ENCODE data around the gene NDST1. TPM values are rescaled to one million over a fixed set of nuclear protein-coding genes. Genes with fewer than 3 reads are reported as not detected.

NDST1 gene
- polyA plus RNA-seq, 2 of the 4 experiments (the other 2 are of a cell fraction), result 24.4 to 50.8 TPM

DNA sequence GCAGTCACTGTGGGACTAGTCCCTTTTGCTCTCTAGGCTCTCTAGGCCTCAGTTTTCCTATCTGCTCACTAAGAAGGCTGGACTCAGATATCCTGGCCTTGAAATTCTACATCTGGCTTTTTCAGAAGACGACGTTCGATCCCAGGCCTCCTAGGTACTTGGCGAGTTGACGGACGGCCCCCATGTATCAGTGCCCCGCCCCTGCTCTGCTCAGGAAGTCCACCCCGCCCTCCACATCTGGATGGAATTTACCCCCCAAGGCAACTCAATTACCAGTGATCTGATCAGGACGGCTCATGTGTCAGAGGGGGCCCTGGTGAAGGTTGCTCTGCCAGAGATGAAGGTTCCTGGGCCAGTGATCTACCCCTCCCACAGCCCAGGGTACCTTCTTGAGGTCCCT is 88.4 kb downstream of the NDST1 start:
- H3K27ac ChIP-seq, result no peak overlapping the region
- ATAC-seq (no peak), FAIRE-seq (no peak), DNase-seq (ENCODE audit: low read depth in 1 of 2, low spot score in 1 of 2) (no peak)
- WGBS (ENCODE audit: missing lambda C conversion rate), result 84% methylated on average over 8 of the region's 9 CpGs
- ChIA-PET CTCF (interaction anchor here (0.9 kb wide), 1 partner anchor 20 kb away, joined by 3 read pairs; no protein-coding TSS in a partner anchor), POLR2A (no interaction called here)
- TF ChIP-seq HOXB13 (CRISPR knock-in tag; IDR thresholded peaks at IDR 0.05; ENCODE audit: low read depth) (no peak), RCOR1 (IDR thresholded peaks at IDR 0.05; ENCODE audit: low read depth, low read length) (no peak), ZNF302 (CRISPR knock-in tag; IDR thresholded peaks at IDR 0.05) (no peak), TP53 (CRISPR knock-in tag; IDR thresholded peaks at IDR 0.05) (no peak), HDAC2 (IDR thresholded peaks at IDR 0.05) (no peak), POLR2AphosphoS2 (conservative IDR thresholded peaks at IDR 0.05; ENCODE audit: low read length) (no peak), TFCP2L1 (CRISPR knock-in tag; IDR thresholded peaks at IDR 0.05) (no peak), KDM1A (IDR thresholded peaks at IDR 0.05; ENCODE audit: low read depth) (no peak), NPAS2 (CRISPR knock-in tag; IDR thresholded peaks at IDR 0.05; ENCODE audit: borderline replicate concordance) (no peak), CHD4 (IDR thresholded peaks at IDR 0.05; ENCODE audit: borderline replicate concordance) (no peak), EP300 (IDR thresholded peaks at IDR 0.05) (no peak), EHF (CRISPR knock-in tag; IDR thresholded peaks at IDR 0.05) (no peak), SREBF2 (IDR thresholded peaks at IDR 0.05) (no peak)
- TF ChIP-seq, protein P1, sequence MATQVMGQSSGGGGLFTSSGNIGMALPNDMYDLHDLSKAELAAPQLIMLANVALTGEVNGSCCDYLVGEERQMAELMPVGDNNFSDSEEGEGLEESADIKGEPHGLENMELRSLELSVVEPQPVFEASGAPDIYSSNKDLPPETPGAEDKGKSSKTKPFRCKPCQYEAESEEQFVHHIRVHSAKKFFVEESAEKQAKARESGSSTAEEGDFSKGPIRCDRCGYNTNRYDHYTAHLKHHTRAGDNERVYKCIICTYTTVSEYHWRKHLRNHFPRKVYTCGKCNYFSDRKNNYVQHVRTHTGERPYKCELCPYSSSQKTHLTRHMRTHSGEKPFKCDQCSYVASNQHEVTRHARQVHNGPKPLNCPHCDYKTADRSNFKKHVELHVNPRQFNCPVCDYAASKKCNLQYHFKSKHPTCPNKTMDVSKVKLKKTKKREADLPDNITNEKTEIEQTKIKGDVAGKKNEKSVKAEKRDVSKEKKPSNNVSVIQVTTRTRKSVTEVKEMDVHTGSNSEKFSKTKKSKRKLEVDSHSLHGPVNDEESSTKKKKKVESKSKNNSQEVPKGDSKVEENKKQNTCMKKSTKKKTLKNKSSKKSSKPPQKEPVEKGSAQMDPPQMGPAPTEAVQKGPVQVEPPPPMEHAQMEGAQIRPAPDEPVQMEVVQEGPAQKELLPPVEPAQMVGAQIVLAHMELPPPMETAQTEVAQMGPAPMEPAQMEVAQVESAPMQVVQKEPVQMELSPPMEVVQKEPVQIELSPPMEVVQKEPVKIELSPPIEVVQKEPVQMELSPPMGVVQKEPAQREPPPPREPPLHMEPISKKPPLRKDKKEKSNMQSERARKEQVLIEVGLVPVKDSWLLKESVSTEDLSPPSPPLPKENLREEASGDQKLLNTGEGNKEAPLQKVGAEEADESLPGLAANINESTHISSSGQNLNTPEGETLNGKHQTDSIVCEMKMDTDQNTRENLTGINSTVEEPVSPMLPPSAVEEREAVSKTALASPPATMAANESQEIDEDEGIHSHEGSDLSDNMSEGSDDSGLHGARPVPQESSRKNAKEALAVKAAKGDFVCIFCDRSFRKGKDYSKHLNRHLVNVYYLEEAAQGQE (IDR thresholded peaks at IDR 0.05), result no peak
- TF ChIP-seq, protein P2, sequence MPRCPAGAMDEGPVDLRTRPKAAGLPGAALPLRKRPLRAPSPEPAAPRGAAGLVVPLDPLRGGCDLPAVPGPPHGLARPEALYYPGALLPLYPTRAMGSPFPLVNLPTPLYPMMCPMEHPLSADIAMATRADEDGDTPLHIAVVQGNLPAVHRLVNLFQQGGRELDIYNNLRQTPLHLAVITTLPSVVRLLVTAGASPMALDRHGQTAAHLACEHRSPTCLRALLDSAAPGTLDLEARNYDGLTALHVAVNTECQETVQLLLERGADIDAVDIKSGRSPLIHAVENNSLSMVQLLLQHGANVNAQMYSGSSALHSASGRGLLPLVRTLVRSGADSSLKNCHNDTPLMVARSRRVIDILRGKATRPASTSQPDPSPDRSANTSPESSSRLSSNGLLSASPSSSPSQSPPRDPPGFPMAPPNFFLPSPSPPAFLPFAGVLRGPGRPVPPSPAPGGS (IDR thresholded peaks at IDR 0.05), result no peak
- TF ChIP-seq, protein P3, sequence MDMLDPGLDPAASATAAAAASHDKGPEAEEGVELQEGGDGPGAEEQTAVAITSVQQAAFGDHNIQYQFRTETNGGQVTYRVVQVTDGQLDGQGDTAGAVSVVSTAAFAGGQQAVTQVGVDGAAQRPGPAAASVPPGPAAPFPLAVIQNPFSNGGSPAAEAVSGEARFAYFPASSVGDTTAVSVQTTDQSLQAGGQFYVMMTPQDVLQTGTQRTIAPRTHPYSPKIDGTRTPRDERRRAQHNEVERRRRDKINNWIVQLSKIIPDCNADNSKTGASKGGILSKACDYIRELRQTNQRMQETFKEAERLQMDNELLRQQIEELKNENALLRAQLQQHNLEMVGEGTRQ (IDR thresholded peaks at IDR 0.05), result no peak
- TF ChIP-seq, protein P4, sequence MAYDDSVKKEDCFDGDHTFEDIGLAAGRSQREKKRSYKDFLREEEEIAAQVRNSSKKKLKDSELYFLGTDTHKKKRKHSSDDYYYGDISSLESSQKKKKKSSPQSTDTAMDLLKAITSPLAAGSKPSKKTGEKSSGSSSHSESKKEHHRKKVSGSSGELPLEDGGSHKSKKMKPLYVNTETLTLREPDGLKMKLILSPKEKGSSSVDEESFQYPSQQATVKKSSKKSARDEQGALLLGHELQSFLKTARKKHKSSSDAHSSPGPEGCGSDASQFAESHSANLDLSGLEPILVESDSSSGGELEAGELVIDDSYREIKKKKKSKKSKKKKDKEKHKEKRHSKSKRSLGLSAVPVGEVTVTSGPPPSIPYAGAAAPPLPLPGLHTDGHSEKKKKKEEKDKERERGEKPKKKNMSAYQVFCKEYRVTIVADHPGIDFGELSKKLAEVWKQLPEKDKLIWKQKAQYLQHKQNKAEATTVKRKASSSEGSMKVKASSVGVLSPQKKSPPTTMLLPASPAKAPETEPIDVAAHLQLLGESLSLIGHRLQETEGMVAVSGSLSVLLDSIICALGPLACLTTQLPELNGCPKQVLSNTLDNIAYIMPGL (CRISPR knock-in tag; IDR thresholded peaks at IDR 0.05; ENCODE audit: borderline replicate concordance), result no peak
- TF ChIP-seq, protein P5, sequence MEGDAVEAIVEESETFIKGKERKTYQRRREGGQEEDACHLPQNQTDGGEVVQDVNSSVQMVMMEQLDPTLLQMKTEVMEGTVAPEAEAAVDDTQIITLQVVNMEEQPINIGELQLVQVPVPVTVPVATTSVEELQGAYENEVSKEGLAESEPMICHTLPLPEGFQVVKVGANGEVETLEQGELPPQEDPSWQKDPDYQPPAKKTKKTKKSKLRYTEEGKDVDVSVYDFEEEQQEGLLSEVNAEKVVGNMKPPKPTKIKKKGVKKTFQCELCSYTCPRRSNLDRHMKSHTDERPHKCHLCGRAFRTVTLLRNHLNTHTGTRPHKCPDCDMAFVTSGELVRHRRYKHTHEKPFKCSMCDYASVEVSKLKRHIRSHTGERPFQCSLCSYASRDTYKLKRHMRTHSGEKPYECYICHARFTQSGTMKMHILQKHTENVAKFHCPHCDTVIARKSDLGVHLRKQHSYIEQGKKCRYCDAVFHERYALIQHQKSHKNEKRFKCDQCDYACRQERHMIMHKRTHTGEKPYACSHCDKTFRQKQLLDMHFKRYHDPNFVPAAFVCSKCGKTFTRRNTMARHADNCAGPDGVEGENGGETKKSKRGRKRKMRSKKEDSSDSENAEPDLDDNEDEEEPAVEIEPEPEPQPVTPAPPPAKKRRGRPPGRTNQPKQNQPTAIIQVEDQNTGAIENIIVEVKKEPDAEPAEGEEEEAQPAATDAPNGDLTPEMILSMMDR (IDR thresholded peaks at IDR 0.05), result no peak
- no peak overlapping the region for H3K4me2 ChIP-seq
- H3K4me1 ChIP-seq, result peaks cover 14% of the 10 kb centered on the region
- H3K4me3 ChIP-seq, result no peak overlapping the region
- no peaks in the 10 kb centered on the region for H3K9me3 ChIP-seq
